GM18517 (cell line): ENCODE results near the gene CHST14.
A peak's percentile ranks its signal among the peaks of the same experiment; 100 is the strongest.
"Not testable (repeated sequence)": the region's sequence is repeated elsewhere in the genome, so short reads cannot be mapped to it uniquely, and the experiment has no call there.

Experiments
- ATAC-seq: cut with Tn5 transposase; IDR thresholded peaks from one replicate; pipeline ENCODE4 v1.9.1; 2021; ENCODE audit warnings: mild to moderate bottlenecking, moderate library complexity; ENCODE audit not compliant: unreplicated experiment

CHST14 gene

GRCh38 chr15:40440743-40441564 is 29.8 kb upstream of the CHST14 start, which contains the start of gene BAHD1:
Gene BAHD1, plus strand, starts transcription at chr15:40440953. Its CDS starts 17,512 bp downstream, at chr15:40458465.
- ATAC-seq, result peak; percentile 88

DNA sequence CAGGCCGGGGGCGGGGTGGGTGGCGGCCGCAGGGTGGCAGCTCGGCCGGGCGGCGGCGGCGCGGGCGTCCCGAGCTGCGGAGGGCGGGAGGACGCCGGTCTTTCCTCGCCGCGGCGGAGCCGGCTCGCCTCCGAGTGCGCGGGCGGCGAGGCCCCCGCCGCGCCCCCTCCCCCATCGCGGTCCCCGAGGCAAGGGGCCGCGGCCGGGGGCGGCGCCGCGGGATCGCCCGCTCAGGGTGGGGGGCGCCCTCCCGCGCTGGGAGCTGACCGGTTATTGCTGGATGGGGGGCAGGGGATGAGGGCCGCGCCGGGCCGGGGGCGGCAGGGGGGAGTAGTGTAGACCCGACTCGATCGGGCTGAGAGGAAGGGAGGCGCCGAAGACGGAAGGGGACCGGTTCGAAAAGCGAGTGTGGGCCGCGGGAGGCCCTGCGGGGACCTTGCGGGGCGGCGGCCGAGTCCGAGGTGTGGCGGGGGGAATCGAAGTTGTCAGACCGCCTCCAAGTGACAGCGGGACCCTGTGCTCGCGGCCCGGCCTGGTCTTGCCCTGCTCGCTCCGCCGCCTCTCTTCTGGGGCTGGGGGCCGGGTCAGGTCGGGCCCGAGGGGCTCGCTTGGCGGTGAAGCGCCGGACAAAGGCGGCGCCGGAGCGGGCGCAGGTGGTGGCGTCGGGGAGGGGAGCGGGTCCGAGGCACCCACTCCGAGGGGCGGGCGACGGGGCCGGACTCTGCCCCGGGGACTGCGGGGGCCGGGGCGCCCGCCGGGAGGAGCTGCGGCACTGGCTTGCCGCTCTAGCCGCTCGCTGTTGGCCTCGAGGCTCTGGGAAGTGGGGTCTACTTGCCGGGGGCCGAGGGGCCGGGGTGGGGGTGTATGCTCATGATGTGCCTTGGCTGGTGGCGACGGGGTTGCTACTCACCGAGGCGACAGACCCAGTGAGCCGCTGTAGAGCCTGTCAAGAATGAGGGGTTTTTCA is 28.9 kb upstream of the CHST14 start:
- ATAC-seq, result no peak

DNA sequence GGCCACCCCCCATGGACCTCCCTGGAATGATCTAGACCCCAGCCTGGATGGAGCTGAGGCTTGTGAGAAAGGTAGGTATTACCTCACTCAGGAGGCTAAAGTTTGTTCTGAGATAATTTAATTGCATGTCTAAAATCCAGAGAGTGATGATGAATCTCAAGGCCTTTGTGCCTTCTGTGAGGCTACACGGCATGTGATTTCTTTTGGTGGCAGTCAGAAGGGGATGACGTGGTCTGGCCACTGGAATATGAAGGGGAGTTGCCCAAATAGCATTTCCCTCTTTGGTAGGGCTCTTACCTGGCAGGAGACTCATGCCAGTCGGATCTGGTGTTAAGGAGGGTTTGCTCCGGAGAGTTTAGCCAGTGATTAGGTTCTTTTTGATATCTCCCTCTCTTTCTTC is 27.5 kb upstream of the CHST14 start:
- no peak for ATAC-seq

- ATAC-seq, result no peak
Measured at GRCh38 chr15:40443846-40444245, 26.9 kb upstream of the CHST14 start.

GRCh38 chr15:40444736-40445135 is 26.0 kb upstream of the CHST14 start:
- no peak for ATAC-seq

DNA sequence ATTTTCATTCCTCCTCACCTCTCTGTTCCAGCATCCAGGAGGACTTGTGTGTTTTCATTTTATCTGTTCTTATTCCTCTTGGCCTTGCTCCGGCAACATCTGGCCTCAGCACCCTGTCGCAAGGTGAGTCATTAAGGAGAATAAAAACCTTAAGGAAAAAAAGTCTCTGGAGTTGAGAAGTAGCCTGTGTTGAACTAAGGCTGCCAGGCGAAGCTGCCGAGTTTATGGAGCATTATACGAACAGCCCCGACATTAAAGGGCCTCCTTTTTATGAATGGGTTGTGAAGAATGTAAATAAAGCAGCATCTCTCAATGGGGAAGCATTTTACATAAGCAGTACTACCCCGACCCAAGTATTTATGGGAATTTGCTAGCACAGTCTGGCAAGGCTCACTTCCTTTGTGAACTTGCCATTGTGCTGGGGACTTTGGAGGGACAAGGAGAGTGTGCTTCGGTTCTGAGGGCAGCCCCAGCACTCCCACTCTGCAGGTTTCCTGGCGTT is 25.3 kb upstream of the CHST14 start:
- ATAC-seq, result no peak

DNA sequence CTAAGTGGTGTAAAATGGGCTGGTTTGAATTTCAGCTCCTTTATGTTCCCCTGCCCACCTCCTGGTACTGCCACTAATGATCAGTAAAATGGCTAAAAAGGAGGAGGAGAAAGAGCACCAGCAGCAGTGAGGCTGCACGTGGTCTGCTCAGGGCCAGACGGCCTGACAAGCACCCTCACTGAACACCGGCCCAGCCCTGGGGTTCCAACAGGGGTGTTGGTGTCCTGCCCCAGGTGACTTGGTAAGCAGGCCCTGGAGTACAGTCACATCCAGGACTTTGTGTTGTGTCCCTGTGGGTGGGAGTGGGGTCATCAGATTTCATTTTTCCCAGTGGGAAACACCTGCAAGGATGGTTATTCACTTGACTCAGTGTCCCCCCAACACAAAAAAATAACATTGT is 24.6 kb upstream of the CHST14 start:
- ATAC-seq, result no peak

GRCh38 chr15:40448354-40448753 is 22.4 kb upstream of the CHST14 start:
- ATAC-seq, result no peak

GRCh38 chr15:40449275-40449674 is 21.5 kb upstream of the CHST14 start:
- no peak for ATAC-seq

GRCh38 chr15:40450047-40450446 is 20.7 kb upstream of the CHST14 start:
- no peak for ATAC-seq

GRCh38 chr15:40451527-40452158 is 19.1 kb upstream of the CHST14 start:
- no peak for ATAC-seq

DNA sequence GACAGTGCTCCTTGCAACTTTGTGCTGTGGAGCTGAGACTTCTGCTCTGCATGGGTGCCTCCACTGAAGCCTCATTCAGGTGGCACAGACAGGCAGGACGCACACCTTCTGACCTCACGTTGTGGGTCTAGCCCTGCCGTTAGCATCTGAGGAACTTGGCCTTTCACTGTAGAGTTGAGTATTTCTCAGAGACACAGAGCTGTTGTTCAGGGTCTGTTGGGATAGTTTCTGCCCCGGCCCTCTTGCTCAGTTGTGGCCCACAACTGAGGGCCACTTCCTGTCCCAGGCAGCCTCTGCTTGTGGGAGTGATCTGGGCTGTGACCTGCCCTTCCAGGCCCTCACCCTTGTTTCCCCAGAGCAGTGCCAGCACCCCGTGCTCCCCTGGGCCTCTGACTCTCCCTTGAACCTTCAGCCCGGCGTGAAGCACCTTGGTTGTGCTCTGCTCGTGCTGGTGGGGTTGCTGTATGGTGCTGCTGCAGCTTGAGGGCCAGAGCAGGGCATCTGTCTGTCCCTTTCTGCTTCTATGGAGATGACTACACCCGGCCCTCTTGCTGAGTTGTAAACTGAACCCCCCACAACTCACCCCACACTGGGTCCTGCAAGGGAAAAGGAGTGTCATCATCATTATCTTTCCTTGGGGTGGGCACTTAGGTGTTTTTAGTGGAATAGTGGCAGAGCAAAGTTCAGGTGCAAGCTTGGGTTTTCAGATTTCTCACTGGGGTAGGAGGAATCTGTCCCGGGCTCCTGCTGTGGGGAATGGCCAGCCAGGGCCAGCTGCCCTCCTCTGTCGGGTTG is 18.3 kb upstream of the CHST14 start:
- ATAC-seq, result no peak

GRCh38 chr15:40453941-40454340 is 16.8 kb upstream of the CHST14 start:
- ATAC-seq, result not testable (repeated sequence)

GRCh38 chr15:40454904-40455391 is 15.8 kb upstream of the CHST14 start:
- ATAC-seq, result no peak

DNA sequence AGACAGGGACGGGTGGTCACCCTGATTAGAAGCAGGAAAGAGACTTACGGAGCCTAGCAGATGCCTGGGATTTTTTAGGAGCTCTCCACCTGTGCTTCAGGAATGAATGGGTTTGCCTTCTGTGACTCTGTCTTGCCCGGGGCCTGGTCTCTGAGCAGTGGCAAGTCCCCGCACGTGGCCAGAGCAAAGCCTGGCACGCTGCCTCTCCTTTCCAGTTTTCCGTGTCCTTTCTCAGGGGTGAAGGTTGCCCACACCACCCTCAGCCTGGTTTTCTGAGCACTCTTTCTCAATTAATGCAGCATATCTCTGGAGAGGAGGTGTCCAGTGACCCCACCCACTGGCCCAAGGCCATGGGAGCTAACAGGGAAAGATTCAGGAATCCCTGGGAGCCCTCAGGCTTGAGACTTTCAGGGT is 14.5 kb upstream of the CHST14 start:
- no peak for ATAC-seq

GRCh38 chr15:40456738-40457137 is 14.0 kb upstream of the CHST14 start:
- ATAC-seq, result no peak

- no peak for ATAC-seq
Measured at GRCh38 chr15:40458495-40459371, 12.1 kb upstream of the CHST14 start.

DNA sequence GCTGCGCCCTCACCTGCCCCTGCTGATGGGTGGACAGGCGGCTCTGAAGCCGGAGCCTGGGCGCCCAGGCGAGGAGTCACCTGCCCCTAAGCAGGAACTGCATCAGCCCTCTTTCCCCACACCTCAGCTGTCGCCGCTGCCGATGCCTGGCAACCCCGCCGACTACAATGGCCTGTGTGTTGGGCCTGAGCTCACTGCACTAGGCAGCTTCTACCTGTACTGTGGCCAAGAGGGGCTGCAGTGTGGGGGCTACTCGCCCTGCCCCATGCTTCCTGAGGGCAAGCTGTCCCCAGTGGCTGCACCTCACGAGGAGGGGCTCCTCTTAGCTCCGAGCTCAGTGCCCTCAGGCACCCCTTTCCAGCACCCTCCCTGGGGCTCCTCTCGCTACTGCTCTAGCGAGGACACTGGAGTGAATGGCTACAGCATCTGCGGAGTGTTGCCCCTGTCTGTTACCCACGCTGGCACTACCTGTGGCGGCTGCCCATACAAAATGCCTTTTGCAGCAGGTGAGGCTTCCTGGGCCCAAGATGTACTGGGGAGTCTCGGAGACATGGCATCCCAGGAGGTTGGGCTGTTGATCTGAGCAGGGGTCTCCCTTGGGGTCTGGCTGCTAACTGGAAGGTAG is 11.3 kb upstream of the CHST14 start:
- ATAC-seq, result no peak

- ATAC-seq, result no peak
Measured at GRCh38 chr15:40460404-40460803, 10.4 kb upstream of the CHST14 start.
